ENCODE results near the gene TMEM201.
A peak's percentile ranks its signal among the peaks of the same experiment; 100 is the strongest.

The TMEM201 gene

DNA sequence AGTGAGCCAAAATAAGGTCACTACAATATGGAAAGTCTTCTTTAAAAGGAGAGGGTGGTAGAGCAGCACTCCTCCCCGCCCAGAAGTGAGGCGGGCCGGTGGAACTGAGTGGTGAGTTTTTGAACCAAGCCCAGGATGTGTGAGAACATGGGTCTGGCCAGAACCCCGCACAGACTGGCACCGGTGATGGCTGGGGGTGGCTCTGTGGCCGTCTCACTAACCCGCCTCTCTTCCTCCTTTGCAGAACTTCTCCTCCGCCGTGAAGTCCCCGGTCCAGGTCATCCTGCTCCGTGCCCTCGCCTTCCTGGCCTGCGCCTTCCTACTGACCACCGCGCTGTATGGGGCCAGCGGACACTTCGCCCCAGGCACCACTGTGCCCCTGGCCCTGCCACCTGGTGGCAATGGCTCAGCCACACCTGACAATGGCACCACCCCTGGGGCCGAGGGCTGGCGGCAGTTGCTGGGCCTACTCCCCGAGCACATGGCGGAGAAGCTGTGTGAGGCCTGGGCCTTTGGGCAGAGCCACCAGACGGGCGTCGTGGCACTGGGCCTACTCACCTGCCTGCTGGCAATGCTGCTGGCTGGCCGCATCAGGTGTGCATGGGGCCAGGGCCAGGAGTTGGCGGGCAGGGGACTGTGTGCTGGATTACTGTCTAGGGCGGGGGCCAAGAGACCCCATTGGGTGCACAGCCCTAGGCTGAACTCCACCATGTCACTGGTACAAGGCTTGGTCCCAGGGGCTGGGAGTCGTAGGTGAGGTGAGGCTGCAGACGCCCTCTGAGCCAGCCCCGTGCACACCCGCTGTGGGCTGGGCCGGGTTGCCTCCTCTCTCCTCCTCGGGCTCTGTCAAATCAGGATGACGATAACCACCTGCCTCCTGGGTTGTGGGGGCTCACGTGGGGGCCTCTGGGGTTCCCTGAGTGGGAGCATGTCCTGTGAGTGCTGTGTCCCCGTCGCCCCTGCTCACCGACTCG lies 12.4 kb downstream of the TMEM201 start:
- no peak for DNase-seq

DNA sequence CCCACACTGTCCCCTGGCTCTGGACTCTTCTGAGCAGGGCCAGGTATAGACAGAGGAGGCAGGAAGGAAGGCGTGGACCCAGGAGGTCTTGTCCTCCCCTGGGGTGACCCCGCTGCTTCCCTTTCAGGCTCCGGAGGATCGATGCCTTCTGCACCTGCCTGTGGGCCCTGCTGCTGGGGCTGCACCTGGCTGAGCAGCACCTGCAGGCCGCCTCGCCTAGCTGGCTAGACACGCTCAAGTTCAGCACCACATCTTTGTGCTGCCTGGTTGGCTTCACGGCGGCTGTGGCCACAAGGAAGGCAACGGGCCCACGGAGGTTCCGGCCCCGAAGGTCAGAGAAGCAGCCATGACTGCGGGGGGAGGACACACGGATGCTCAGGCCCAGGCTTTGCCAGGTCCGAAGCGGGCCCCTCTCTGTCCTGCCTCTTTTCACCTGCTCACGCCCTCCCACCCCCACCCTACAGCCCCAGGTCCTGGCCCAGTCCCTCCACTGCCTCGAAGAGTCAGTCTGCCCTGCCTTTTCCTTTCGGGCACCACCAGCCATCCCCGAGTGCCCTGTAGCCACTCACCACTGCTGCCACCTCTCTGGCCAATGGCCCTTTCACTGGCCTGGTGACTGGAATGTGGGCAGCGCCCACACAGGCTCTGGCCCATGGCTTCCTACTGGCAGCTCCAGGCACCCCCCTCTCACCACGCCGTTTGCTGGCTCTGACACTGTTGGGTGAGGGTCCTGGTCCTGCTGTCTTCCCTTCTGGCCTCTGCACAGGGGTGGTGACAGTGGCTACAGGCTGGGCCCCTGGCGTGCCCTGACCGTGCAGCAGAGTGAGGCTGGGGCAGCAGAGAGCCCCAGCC lies 13.5 kb downstream of the TMEM201 start:
- DNase-seq = no peak

DNA sequence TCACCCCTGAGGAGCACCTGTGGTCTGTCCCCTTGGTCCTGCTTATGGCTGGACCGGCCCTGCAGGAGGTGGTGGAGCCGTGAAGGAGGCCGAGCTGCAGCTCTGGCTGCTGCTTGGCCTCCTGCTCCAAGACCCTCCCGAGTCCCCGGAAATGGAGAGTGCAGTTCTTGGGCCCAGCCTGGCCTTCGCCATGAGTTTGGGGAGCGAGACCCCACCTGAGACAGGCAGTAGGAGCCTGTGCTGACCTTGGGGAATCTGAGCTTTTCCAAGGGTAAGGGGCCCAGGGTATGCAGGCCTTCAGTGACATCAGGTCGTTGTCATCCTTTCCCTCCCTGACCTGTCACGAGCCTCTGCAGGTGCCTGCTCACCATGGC lies 14.1 kb downstream of the TMEM201 start:
- no peak for DNase-seq

DNA sequence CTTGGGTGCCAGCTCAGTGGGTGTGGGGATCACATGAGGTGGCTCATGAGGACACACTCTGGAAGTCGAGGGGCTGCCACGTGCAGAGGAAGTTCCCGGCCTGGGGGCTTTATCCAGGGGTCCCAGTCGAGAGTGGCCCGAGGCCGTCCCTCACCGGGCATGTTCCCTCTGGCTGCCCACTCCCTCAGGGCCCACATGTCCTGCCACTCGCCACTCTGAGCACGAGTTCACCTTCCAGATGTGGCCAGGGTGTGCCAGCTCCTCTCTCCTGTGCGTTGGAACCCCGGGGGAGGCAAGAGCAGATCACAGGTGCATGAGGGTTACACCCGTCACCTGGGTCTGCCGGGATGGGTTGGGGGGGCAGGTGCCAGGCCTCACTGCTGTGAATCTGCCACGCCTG lies 14.6 kb downstream of the TMEM201 start:
- no peak for DNase-seq

DNA sequence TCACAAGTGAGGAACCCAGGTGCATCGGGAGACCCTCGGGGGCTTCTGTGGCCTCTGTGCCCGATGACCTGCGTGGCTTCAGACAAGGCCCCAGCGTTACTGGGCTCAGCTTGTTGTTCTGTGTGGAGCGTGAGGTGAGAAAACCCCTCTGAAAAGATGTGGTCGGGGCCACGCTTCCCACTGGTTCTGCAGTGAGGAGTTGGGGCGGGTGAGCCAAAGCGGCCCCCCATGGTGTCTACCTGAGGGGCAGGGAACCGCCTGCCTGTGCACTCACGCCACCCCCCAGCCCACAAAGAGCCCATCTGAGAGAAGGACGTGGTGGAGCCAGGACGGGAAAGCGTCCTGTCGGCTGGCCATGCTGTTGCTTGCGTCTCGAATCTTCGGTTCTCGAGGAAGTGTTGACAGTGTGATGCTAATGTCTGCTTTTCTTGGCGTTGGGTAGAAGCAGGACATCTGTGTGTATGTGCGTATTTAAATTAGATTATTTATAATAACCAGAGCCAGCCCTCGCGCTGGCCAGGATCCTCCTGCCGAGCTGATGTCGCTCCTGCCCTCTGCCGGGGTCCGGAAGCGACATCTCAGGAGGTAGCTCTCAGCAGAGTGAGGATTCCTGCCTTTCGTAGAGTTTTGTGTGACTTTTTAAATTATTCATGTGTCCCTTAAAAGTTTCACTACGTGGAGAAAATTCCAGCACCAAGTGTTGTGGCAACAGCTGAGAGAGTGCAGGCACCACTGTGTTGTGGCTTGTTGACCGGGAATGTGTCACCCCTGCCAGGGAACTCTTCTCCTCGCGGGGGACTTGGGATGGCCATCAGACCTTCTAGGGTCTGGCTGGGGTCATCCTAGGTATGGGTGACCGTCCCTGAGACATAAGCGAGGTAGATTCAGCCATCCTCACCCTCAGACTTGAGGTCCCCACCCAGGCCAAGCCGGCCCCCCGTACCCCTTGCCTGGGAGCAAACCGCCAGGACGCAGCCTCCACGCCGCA lies 15.3 kb downstream of the TMEM201 start:
- no peak for DNase-seq

DNA sequence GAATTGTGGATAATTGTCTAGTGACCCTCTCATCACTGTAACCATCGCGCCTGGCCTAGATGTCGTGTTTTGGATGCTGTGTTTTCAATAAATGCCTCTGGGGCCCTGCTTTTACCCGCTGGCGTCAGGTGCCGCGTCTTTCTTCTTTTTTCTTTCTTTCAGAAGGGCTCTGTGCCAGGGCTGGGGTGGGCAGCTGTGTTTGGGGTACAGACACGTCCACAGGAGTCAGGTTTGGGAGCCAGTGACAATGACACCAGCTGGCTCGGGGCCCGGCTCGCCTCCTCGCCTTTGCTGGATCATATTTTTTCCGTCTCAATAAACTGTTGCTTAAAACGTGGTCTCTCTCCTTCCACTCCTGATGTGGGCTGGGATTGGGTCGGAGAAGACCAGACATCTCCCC lies 16.1 kb downstream of the TMEM201 start:
- no peak for DNase-seq

DNA sequence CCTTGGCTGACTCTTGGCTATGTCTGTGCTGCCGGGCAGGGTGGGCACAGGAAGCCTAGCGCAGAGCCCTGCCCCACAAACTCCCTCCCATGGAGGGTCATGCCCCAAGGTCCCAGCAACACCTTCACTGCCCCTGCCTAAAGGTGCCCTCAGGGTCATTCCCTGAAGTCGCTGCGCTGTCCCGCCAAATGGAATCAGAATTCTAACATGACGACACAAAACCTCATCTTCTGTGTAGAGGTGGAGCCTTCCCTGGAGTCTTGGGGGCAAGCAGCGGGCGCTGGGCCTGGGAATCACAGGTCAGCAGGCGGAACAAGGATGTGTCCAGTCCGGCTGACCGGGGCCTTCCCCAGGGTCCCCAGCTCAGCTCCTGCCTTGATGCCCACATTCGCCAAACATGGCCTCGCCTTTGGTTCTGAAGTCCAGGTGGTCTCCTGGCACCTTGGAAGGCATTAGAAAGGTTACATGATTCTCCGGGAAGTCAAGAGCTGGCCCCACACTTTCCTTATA lies 17.3 kb downstream of the TMEM201 start:
- DNase-seq = no peak

DNA sequence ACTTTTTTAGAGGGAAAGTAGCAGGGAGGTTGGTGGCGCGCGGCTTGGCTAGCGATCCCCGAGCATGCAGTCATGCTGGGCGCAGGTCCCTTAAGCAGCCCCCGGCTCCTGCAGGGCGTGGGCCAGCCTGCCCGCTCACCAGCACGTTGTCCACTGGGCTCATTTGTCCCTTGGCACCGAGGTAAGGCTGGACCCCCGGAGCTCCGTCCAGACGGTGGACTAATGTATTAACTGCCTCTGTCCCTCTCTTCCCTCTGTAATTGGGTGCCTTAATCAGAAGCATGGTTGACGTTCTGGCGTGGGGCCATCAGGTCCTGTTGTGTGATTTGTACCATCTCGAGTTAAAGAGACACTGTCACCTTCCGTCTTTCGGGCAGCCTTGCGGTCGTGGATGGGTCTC lies 17.7 kb downstream of the TMEM201 start:
- no peak for DNase-seq

DNA sequence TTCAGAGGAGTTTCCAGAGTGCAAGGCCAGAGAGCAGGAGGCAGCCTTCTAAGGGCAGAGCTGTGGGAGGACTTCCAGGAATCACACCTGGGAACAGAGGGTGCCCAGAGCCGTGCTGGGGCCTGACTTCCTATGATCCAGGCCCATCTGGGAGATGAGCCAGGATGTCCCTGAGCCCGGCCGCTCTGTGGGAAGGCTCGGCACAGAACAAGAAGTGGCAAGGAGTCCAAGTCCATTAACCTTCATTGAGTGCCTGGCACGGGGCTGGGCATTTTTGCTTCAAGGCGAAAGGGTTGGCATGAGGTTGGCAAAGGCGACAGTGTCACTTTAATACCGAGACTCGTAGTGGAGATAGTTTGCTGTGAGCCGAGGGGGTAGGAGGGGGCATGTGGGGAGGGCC lies 18.2 kb downstream of the TMEM201 start:
- peak; percentile 36 for DNase-seq

DNA sequence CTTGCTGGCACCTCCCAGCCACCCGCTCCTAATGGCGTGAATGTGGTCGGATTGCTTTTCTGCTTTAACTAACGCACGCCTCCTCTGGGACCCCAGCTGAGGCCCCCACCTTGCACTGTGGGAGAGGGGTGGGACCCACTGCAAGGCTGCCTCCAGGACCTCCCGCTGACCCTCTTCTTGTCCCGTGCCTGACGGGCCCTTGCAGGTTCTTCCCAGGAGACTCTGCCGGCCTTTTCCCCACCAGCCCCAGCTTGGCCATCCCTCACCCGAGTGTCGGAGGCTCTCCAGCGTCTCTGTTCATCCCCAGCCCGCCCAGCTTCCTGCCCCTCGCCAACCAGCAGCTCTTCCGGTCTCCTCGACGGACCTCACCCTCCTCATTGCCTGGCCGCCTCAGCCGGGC lies 18.6 kb downstream of the TMEM201 start:
- no peak for DNase-seq

DNA sequence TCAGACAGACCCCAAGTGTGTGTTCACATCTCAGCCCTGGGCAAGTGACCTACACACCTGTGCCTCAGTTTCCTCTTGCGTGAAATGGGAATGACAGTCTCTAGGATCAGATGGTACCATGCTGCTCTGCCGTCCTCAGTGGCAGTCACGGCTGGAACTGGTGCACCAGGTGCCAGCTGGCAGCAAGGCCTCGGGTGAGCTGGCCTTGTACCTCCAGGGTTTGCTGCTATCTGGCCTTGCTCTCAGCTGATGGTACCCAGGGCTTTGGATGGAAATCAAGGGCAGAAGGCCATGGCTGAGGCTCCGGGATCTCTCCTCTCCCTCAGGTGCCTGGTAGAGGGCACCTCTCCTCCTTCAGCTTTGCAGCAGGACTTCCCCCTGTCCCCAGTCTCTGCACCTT lies 21.3 kb downstream of the TMEM201 start:
- no peak for DNase-seq

DNA sequence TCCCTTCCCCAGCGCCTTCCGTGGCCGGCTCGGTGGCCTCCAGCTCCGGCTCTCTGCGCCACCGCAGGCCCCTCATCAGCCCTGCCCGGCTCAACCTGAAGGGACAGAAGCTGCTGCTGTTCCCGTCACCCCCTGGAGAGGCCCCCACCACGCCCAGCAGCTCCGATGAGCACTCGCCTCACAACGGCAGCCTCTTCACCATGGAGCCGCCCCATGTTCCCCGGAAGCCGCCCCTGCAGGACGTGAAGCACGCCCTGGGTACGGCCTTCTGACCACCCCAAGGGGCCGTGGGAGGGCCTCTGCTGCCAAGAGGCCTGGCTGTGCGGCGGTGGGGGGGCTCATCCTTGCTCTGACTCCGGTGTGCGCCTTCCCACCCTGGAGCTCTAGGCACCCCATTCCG lies 21.8 kb downstream of the TMEM201 start:
- DNase-seq = no peak

DNA sequence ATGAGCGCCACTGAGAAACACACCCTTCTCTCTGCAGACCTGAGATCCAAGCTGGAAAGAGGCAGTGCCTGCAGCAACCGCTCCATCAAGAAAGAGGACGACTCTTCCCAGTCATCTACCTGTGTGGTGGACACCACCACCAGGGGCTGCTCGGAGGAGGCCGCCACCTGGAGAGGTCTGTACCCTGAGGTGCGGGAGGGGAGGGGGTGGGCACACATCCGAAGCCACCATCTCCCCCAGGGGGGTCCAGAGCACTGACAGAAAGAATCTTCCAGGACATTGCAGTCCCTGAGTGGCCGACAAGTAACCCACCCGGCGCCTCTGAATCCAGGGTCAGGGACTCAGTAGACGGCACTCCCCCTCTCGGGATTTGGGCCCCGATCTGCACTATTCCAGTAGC lies 23.0 kb downstream of the TMEM201 start:
- no peak for DNase-seq

DNA sequence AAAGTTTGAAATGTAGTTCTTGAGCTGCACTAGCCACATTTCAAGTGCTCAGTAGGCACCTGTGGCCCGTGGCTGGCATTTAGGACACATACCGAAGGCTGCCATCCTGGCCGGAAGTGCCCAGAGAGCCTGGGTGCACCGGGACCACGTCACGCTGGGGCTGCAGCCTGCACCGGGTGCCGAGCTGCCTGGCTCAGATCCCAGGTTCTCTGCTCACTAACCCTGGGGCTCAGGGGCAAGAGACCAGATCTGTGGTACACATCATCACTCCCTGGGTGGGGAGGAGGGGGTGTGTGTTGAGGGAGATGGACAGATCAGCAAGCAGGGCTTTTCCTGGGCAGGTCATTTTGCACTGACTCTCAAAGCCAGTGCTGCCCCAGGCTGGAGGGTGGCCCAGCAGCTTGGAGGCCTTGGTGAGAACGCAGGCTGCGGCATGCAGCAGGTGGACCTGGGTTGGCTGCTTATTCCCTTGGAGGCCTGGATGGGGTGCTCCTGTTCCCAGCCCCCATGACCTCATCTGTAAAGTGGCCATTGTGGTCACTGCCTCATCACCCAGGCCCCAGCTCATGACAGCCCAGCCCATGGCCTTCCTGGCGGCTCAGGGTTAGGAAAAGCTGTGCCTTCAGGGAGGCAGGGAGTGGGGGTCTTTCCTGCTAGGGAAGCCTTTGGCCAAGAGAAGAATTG lies 23.6 kb downstream of the TMEM201 start:
- DNase-seq = no peak

DNA sequence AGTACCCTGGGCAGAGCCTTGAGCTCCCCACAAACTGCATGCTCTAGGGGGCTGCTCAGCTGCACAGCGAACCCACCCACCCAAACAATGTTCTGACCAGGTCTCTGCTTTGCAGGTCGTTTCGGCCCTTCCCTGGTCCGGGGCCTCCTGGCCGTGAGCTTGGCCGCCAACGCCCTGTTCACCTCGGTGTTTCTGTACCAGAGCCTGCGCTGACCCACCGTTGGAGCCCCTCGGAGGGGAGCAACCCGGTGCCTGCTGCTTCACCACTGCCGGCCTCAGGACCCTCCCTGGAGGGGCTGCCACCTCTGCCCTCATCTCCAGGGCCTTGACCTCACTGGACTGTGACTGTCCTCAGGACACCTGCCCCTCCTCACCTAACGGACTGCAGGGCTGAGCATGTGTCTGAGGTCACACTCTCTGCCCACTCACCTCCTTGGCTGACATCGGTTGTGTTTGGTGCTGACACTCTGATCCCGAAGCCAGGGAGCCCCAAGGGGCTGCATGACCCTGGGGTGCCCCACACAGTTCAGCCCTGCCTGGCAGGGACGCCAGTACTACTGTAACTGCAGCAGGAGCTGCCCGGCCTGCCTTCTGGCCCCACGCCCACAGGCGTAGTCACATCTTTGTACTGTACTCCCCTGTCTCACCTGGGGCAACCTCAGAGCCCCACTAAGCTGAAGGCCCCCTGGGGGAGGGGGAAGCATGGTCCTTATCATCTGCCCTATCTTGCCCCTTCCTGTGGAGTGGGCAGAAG lies 24.3 kb downstream of the TMEM201 start:
- DNase-seq = no peak

DNA sequence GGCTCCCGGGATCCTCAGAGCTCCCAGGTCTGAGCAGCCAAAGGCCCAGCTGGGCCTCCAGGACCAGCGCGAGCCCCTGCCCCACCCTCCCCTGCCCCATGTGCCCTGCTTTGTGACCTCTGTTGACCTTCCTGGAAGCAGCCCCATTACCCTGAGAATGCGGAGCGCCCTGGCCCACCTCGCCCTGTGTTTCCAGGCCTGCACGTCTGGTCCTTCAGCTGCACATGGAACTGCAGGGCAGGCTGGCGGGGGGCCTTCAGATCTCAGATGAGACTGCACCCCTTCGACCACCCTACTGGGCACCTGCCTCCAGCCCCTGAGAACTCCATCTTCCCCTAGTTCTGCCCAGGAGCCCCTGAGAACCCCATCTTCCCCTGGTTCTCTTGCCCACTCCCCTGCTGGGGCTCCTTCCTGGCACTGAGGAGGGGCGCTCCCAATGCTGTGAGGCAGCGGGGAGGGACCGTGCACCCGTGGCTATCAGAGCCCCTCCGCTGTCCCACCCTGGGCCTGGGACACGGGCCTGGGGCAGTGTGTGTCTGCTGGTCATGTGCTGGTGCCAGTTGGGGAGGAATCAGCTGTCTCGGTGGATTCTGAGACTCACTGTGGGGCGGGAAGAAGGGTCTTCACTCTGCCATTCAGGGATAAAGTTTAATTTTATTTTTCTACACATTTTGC lies 25.1 kb downstream of the TMEM201 start:
- no peak for DNase-seq

DNA sequence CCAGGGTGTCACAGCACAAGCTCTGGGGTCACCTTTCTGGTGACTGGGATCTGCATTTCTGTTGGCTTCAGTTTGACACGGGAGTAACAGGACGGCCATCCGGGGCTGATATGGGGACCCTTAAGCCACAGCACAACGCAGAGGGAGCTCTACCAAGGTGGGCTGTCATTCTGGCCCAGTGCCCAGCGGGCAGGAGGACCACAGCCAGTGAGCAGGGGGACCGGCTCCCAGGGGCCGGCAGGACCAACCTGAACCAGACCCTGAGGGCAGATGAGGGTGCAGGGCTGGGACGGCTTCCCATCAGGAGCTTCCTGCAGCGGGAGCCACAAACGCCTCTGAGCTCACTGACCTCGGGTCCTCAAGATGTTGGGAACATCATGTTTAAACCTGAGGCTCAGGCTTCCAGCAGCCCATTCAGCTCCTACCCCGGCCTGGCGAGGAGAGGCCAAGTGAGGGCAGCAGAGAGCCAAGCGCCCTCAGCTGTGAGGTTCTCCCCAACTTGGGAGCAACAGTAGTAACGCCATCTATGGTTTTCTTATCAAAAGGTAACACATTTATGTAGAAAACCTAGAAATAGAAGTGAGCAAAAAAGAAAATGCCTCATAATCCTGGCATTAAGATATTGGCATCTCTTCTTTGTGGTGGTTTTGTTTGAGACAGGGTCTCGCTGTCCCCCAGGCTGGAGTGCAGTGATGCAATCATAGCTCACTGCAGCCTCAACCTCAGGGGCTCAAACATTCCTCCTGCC lies 26.8 kb downstream of the TMEM201 start:
- peak; percentile 27 for DNase-seq

DNA sequence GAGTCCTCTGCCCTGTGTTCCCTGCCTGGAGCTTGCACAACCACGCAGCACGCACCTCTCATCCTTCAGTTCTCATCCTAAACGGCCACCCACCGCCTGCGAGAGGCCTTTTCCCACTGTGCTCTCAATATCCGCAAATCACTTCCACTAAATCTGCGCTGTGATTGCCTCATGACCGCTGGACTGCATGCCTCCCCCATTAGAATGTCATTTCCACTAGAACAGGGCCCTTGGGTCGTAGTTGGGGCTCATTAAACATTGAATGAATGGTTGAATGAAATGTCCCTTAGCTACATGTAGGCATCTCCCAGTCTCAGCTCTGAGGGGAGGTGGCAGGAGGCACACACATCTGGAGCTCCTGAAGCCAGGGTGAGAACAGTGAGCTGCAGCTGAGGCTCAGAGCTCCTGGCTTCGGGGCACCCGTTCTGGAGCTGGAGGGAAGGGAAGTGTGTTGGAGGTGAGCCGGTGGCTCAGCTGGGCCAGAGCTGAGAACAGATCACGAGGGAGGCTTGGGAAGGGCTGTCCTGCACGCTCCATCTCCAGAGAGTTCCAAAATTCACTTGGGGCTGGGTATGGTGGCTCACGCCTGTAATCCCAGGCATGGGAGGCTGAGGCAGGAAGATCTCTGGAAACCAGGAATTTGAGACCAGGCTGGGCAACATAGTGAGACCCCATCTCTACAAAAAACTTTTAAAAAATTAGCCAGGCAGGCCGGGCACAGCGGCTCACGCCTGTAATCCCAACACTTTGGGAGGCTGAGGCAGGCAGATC lies 30.4 kb downstream of the TMEM201 start:
- DNase-seq = no peak

DNA sequence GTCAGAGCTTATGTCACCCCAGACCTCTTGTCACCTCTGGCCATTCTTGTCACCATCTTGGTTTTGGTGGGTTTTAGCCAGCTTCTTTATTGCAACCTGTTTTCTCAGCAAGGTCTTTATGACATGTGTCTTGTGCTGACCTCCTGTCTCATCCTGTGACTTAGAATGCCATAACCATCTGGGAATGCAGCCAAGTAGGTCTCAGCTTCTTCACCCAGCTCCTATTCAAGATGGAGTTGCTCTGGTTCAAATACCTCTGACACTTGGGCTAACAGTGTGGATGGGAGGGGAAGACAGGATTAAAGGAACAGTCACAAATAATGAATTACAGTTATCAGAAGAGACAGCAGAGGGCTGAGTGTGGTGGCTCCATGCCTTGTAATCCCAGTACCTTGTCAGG lies 32.3 kb downstream of the TMEM201 start:
- no peak for DNase-seq

Measured in midbrain (tissue), 1 donor.